ENCODE results near the gene ZBTB32.

DNA sequence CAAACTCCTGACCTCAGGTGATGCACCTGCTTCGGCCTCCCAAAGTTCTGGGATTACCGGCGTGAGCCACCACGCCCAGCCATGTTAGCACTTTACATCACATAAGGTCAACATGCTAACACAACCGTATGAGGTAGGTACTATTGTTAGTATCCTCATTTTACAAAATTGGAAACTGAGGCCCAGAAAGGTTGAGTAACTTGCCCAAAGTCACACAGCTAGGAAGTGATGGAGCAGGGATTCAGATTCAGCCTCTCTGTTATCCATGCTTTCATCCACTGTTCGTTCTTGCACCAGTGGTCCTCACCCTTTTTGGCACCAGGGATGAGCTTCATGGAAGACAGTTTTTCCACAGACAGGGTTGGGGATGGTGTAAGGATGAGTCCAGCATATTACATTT is 47.7 kb upstream of the ZBTB32 start:
- TF ChIP-seq KDM1A (IDR thresholded peaks at IDR 0.05; ENCODE audit: low read depth) (no peak), BHLHE40 (IDR thresholded peaks at IDR 0.05; ENCODE audit: low read depth, low read length) (no peak)
- TF ChIP-seq, protein P1, sequence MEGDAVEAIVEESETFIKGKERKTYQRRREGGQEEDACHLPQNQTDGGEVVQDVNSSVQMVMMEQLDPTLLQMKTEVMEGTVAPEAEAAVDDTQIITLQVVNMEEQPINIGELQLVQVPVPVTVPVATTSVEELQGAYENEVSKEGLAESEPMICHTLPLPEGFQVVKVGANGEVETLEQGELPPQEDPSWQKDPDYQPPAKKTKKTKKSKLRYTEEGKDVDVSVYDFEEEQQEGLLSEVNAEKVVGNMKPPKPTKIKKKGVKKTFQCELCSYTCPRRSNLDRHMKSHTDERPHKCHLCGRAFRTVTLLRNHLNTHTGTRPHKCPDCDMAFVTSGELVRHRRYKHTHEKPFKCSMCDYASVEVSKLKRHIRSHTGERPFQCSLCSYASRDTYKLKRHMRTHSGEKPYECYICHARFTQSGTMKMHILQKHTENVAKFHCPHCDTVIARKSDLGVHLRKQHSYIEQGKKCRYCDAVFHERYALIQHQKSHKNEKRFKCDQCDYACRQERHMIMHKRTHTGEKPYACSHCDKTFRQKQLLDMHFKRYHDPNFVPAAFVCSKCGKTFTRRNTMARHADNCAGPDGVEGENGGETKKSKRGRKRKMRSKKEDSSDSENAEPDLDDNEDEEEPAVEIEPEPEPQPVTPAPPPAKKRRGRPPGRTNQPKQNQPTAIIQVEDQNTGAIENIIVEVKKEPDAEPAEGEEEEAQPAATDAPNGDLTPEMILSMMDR (IDR thresholded peaks at IDR 0.05) = no peak
